ENCODE measurements around the gene NRTN.

DNA sequence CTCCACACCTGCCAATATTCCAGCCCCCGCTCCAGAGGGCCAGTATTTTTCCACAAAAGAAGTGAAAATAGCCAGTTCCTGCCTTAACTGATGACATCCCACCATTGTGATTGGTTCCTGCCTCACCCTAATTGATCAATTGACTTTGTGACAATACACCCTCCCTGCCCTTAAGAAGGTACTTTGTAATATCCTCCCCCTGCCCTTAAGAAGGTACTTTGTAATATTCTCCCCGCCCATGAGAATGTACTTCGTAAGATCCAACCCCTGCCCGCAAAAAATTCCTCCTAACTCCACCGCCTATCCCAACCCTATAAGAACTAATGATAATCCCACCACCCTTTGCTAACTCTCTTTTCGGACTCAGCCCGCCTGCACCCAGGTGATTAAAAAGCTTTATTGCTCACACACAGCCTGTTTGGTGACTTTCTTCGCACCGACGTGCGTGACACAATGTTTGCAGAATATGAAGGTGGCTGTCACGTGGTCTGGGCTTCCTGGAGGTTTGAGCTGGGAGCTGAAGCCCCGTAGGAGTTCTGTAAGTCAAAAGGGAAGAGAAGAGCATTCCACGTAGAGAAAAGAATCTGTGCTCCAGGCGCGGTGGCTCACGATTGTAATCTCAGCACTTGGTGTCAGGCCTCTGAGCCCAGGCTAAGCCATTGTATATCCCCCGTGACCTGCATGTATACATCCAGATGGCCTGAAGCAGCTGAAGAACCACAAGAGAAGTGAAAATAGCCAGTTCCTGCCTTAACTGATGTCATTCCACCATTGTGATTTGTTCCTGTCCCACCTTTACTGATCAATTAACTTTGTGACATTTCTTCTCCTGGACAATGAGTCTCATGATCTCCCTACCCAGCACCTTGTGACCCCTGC lies 52.6 kb downstream of the NRTN start:
- no peak for TF ChIP-seq POLR2A (IDR thresholded peaks at IDR 0.05; ENCODE audit: low read depth, low read length)
- TF ChIP-seq, protein P1, sequence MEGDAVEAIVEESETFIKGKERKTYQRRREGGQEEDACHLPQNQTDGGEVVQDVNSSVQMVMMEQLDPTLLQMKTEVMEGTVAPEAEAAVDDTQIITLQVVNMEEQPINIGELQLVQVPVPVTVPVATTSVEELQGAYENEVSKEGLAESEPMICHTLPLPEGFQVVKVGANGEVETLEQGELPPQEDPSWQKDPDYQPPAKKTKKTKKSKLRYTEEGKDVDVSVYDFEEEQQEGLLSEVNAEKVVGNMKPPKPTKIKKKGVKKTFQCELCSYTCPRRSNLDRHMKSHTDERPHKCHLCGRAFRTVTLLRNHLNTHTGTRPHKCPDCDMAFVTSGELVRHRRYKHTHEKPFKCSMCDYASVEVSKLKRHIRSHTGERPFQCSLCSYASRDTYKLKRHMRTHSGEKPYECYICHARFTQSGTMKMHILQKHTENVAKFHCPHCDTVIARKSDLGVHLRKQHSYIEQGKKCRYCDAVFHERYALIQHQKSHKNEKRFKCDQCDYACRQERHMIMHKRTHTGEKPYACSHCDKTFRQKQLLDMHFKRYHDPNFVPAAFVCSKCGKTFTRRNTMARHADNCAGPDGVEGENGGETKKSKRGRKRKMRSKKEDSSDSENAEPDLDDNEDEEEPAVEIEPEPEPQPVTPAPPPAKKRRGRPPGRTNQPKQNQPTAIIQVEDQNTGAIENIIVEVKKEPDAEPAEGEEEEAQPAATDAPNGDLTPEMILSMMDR (IDR thresholded peaks at IDR 0.05; ENCODE audit: extremely low read depth in 1 of 2, insufficient read depth in 1 of 2, low read depth in 1 of 2, low read length in 2 of 2): no peak
- TF ChIP-seq EZH2 (IDR thresholded peaks at IDR 0.05; ENCODE audit: borderline replicate concordance, low read depth, low read length, severe bottlenecking): no peak
- TF ChIP-seq POLR2AphosphoS5 (IDR thresholded peaks at IDR 0.05; ENCODE audit: insufficient read depth, low read depth, low read length): no peak

All from endothelial cell of umbilical vein (primary cell).